ENCODE data around the gene PAX7. TPM values are rescaled to one million over a fixed set of nuclear protein-coding genes. Genes with fewer than 3 reads are reported as not detected.
"Not testable (repeated sequence)": the region's sequence is repeated elsewhere in the genome, so short reads cannot be mapped to it uniquely, and the experiment has no call there.

The PAX7 gene
- total RNA-seq, 2 experiments from 2014 or later = not detected

DNA sequence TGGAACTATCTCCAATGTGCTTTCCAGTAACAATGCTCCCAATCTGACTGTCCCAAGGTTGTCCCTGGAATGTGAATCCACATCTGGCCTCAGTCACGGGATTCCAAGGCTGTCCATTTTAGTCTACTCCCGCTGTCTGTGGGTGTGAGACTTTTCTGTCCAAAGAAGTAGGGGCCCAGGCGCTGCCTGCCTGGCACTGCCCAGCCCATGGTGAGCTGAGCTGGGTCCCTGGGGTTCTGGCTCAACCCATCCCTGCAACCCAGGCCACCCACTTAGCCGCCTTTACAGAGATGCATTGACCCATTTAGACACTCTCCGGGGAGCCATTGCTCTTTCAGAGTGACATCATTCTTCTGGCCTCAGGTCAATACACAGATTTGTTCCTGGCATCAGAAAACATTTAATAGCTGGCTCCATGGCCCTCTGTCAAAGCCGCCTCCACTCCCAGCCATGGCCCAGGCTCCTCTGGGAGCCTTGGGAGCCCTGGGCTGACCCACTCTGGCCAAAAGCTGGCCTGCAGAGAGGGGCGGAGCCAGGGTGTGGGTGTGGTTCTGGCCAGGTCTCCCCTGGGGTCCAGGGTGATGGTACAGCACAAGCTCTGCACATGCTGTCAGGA lies 47.2 kb upstream of the PAX7 start:
- peaks cover 38% of the 10 kb centered on the region for H3K27me3 Mint-ChIP-seq
- peaks cover 2 to 8% of the 10 kb centered on the region in 2 experiments for H3K27me3 ChIP-seq (ENCODE audit: control insufficient read depth in 1 of 2, insufficient read depth in 2 of 2, low read length in 2 of 2)
- H3K27ac Mint-ChIP-seq = no peak overlapping the region
- DNase-seq (no peak), ATAC-seq (ENCODE audit: poor library complexity) (no peak)
- H3K36me3 ChIP-seq (ENCODE audit: insufficient read depth, low read length) = no peaks in the 10 kb centered on the region
- ChIA-PET POLR2A (interaction anchor here (0.6 kb wide), 1 partner anchor 580 kb away, joined by 3 read pairs; no protein-coding TSS in a partner anchor), CTCF (no interaction called here)
- no peaks in the 10 kb centered on the region for H3K4me1 ChIP-seq (ENCODE audit: insufficient read depth, low read length)
- intact Hi-C loops (cut with DNase I, micrococcal nuclease) = loop anchor here (5.0 kb wide), 2 partner anchors 921 to 931 kb away; no protein-coding TSS in a partner anchor
- no peaks in the 10 kb centered on the region for H3K4me1 Mint-ChIP-seq (ENCODE audit: low read depth)
- H3K4me3 ChIP-seq (ENCODE audit: low read length) = no peak overlapping the region
- no peak overlapping the region for H3K4me3 Mint-ChIP-seq
- H3K36me3 Mint-ChIP-seq (ENCODE audit: low read depth) = no peaks in the 10 kb centered on the region
- H3K9me3 Mint-ChIP-seq = no peaks in the 10 kb centered on the region
- H3K9me3 ChIP-seq (ENCODE audit: control insufficient read depth in 1 of 2, insufficient read depth in 1 of 2, low read length in 2 of 2) = peaks cover 0 to 3% of the 10 kb centered on the region in 2 experiments
- no peak overlapping the region for H3K27ac ChIP-seq (ENCODE audit: low read depth in 1 of 2, low read length in 2 of 2)
- TF ChIP-seq, protein P1, sequence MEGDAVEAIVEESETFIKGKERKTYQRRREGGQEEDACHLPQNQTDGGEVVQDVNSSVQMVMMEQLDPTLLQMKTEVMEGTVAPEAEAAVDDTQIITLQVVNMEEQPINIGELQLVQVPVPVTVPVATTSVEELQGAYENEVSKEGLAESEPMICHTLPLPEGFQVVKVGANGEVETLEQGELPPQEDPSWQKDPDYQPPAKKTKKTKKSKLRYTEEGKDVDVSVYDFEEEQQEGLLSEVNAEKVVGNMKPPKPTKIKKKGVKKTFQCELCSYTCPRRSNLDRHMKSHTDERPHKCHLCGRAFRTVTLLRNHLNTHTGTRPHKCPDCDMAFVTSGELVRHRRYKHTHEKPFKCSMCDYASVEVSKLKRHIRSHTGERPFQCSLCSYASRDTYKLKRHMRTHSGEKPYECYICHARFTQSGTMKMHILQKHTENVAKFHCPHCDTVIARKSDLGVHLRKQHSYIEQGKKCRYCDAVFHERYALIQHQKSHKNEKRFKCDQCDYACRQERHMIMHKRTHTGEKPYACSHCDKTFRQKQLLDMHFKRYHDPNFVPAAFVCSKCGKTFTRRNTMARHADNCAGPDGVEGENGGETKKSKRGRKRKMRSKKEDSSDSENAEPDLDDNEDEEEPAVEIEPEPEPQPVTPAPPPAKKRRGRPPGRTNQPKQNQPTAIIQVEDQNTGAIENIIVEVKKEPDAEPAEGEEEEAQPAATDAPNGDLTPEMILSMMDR (IDR thresholded peaks at IDR 0.05) = no peak

DNA sequence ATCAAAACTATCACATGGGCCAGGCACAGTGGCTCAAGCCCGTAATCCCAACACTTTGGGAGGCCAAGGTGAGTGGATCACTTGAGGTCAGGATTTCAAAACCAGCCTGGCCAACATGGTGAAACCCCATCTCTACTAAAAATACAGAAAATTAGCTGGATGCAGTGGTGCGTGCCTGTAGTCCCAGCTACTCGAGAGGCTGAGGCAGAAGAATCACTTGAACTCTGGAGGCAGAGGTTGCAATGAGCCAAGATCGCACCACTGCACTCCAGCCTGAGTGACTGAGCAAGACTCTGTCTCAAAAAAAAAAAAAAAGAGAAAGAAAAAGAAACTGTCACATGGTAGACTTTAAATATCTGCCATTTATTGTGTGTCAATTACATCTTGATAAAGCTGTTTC lies 44.6 kb upstream of the PAX7 start:
- intact Hi-C loops (cut with DNase I, micrococcal nuclease); H3K36me3 ChIP-seq (ENCODE audit: insufficient read depth, low read length); H3K36me3 Mint-ChIP-seq (ENCODE audit: low read depth); H3K4me3 ChIP-seq (ENCODE audit: low read length); H3K4me1 Mint-ChIP-seq (ENCODE audit: low read depth); H3K9me3 ChIP-seq (ENCODE audit: control insufficient read depth in 1 of 2, insufficient read depth in 1 of 2, low read length in 2 of 2); H3K9me3 Mint-ChIP-seq; H3K4me1 ChIP-seq (ENCODE audit: insufficient read depth, low read length); H3K4me3 Mint-ChIP-seq; H3K27ac ChIP-seq (ENCODE audit: low read depth in 1 of 2, low read length in 2 of 2); ATAC-seq (ENCODE audit: poor library complexity); POLR2A ChIA-PET; H3K27ac Mint-ChIP-seq; DNase-seq: not testable (repeated sequence)
- peaks cover 2 to 11% of the 10 kb centered on the region in 2 experiments for H3K27me3 ChIP-seq (ENCODE audit: control insufficient read depth in 1 of 2, insufficient read depth in 2 of 2, low read length in 2 of 2)
- H3K27me3 Mint-ChIP-seq = peaks cover 42% of the 10 kb centered on the region
- CTCF ChIA-PET = interaction anchor here (0.6 kb wide), 1 partner anchor 83 kb away, joined by 3 read pairs; no protein-coding TSS in a partner anchor

DNA sequence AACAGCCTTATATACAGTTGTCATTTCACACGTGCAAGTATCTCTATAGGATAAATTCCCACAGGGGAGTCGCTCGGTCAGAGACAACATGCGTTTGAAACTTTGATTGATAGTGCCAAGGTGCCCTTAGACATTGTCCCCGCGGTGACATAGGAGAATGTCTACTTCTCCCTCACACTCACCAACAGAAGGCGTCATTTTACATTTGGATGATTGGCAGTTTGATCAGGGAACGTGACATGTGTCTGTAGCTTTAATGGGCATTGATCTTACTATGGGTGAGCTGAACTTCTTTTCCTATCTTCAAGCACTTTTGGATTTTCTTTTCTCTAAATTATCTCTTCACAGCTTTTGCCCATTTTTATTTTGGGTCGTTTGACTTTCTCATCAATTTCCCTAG lies 42.6 kb upstream of the PAX7 start:
- Histone ChIP-seq H3K27me3 (ENCODE audit: control insufficient read depth in 1 of 2, insufficient read depth in 2 of 2, low read length in 2 of 2) (peaks cover 2 to 11% of the 10 kb centered on the region in 2 experiments), H3K27ac (ENCODE audit: low read depth in 1 of 2, low read length in 2 of 2) (no peak overlapping the region), H3K36me3 (ENCODE audit: insufficient read depth, low read length) (no peaks in the 10 kb centered on the region), H3K4me3 (ENCODE audit: low read length) (no peak overlapping the region), H3K4me1 (ENCODE audit: insufficient read depth, low read length) (no peaks in the 10 kb centered on the region), H3K9me3 (ENCODE audit: control insufficient read depth in 1 of 2, insufficient read depth in 1 of 2, low read length in 2 of 2) (peaks cover 0 to 3% of the 10 kb centered on the region in 2 experiments)
- no peaks in the 10 kb centered on the region for H3K9me3 Mint-ChIP-seq
- H3K36me3 Mint-ChIP-seq (ENCODE audit: low read depth) = no peaks in the 10 kb centered on the region
- intact Hi-C loops (cut with DNase I, micrococcal nuclease) = no loop called here
- TF ChIP-seq, protein P1 (IDR thresholded peaks at IDR 0.05) = no peak
- no peak overlapping the region for H3K4me3 Mint-ChIP-seq
- H3K27ac Mint-ChIP-seq = no peak overlapping the region
- ATAC-seq (ENCODE audit: poor library complexity) = no peak
- no peaks in the 10 kb centered on the region for H3K4me1 Mint-ChIP-seq (ENCODE audit: low read depth)
- CTCF ChIA-PET = no interaction called here
- POLR2A ChIA-PET = no interaction called here
- H3K27me3 Mint-ChIP-seq = peaks cover 44% of the 10 kb centered on the region
- no peak for DNase-seq

DNA sequence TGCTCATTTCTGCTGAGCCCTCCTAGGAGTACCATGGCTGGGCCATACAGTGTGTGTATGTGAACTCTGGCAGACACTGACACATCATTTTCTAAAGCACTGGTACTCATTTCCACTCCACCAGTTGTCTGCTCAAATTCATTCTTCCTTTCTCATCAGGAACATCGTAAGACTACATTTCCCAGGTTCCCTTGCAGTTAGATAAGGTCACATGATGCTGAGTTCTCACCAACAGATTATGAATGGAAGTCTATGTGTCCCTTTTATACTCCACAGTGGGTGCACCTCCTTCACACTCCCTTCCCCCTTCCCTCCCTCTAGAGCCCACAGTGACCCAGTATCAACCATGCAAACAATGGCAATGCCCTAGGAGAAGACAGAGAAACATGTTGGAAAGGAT lies 38.3 kb upstream of the PAX7 start:
- no peaks in the 10 kb centered on the region for H3K4me1 Mint-ChIP-seq (ENCODE audit: low read depth)
- no peaks in the 10 kb centered on the region for H3K36me3 Mint-ChIP-seq (ENCODE audit: low read depth)
- CTCF ChIA-PET = no interaction called here
- ATAC-seq (ENCODE audit: poor library complexity) (no peak), DNase-seq (no peak)
- Histone ChIP-seq H3K9me3 (ENCODE audit: control insufficient read depth in 1 of 2, insufficient read depth in 1 of 2, low read length in 2 of 2) (no peaks in the 10 kb centered on the region), H3K27me3 (ENCODE audit: control insufficient read depth in 1 of 2, insufficient read depth in 2 of 2, low read length in 2 of 2) (peaks cover 8 to 17% of the 10 kb centered on the region in 2 experiments), H3K4me3 (ENCODE audit: low read length) (no peak overlapping the region), H3K36me3 (ENCODE audit: insufficient read depth, low read length) (no peaks in the 10 kb centered on the region), H3K27ac (ENCODE audit: low read depth in 1 of 2, low read length in 2 of 2) (no peak overlapping the region), H3K4me1 (ENCODE audit: insufficient read depth, low read length) (no peaks in the 10 kb centered on the region)
- POLR2A ChIA-PET = no interaction called here
- no peak overlapping the region for H3K4me3 Mint-ChIP-seq
- TF ChIP-seq, protein P1 (IDR thresholded peaks at IDR 0.05) = no peak
- intact Hi-C loops (cut with DNase I, micrococcal nuclease) = no loop called here
- no peak overlapping the region for H3K27ac Mint-ChIP-seq
- no peaks in the 10 kb centered on the region for H3K9me3 Mint-ChIP-seq
- H3K27me3 Mint-ChIP-seq = peaks cover 51% of the 10 kb centered on the region
